CD4-positive, CD25-positive, alpha-beta regulatory T cell (primary cell): ENCODE measurements around the gene C16orf82. TPM values are rescaled to one million over a fixed set of nuclear protein-coding genes. Genes with fewer than 3 reads are reported as not detected.
A peak's percentile ranks its signal among the peaks of the same experiment; 100 is the strongest.

Source experiments
- ATAC-seq, 2 donors: fragments of 150-1000 bp; cut with Tn5 transposase; one replicate each; pipeline ENCODE4 v1.10.0; 2021; ENCODE audit warnings: low read depth in 2 of 2, moderate number of reproducible peaks in 2 of 2, moderate library complexity in 1 of 2
- DNase-seq, 3 donors: peaks; one replicate each; pipeline versions ENCODE4 v3.0.0 to v3.0.0-alpha.2; 2012 to 2022; ENCODE audit warnings: mixed read lengths in 1 of 3
- H3K27ac ChIP-seq: one replicate; pipeline ENCODE4 v1.7.0; 2013; ENCODE audit warnings: mild to moderate bottlenecking, low read length; ENCODE audit not compliant: insufficient read depth, poor library complexity, severe bottlenecking
- H3K27me3 ChIP-seq: one replicate; pipeline ENCODE4 v1.7.0; 2013; ENCODE audit warnings: low read length; ENCODE audit not compliant: control insufficient read depth, insufficient read depth
- H3K36me3 ChIP-seq: one replicate; pipeline ENCODE4 v1.7.0; 2013; ENCODE audit warnings: mild to moderate bottlenecking, low read length, moderate library complexity; ENCODE audit not compliant: control insufficient read depth, insufficient read depth
- H3K4me1 ChIP-seq: 2 replicates; pipeline ENCODE4 v1.7.0; 2013; ENCODE audit warnings: mild to moderate bottlenecking, low read length; ENCODE audit not compliant: insufficient read depth, control insufficient read depth, poor library complexity, severe bottlenecking
- H3K4me3 ChIP-seq: one replicate; pipeline ENCODE4 v1.7.0; 2013; ENCODE audit warnings: low read depth, mild to moderate bottlenecking, low read length, moderate library complexity
- H3K9me3 ChIP-seq, 2 experiments: 1 replicate in 1 of 2; 2 replicates in 1 of 2; pipeline ENCODE4 v1.7.0; 2013; ENCODE audit warnings: low read length in 2 of 2, mild to moderate bottlenecking in 1 of 2, moderate library complexity in 1 of 2; ENCODE audit not compliant: control insufficient read depth in 2 of 2
- H3K27ac Mint-ChIP-seq, 3 donors: one replicate each; pipeline ENCODE4 v1.8.0; 2020 to 2022; ENCODE audit warnings: mild to moderate bottlenecking in 3 of 3, mixed read lengths in 3 of 3, moderate library complexity in 2 of 3
- H3K27me3 Mint-ChIP-seq: one replicate; pipeline ENCODE4 v1.8.0; 2022; ENCODE audit warnings: mild to moderate bottlenecking, mixed read lengths
- H3K36me3 Mint-ChIP-seq: one replicate; pipeline ENCODE4 v1.8.0; 2020; ENCODE audit warnings: mixed read lengths
- H3K4me1 Mint-ChIP-seq, 4 donors: one replicate each; pipeline ENCODE4 v1.8.0; 2020 to 2022; ENCODE audit warnings: mixed read lengths in 4 of 4, mild to moderate bottlenecking in 1 of 4
- H3K4me3 Mint-ChIP-seq, 4 donors: one replicate each; pipeline ENCODE4 v1.8.0; 2020 to 2022; ENCODE audit warnings: mild to moderate bottlenecking in 4 of 4, mixed read lengths in 4 of 4, moderate library complexity in 3 of 4
- H3K9me3 Mint-ChIP-seq, 7 donors: one replicate each; pipeline ENCODE4 v1.8.0; 2020 to 2022; ENCODE audit warnings: mixed read lengths in 7 of 7, mild to moderate bottlenecking in 3 of 7, moderate library complexity in 2 of 7
- polyA plus RNA-seq, 4 donors: library from polyadenylated mRNA; unstranded; fragments of 300-500 nt; fragmentation: Illumina TruSeq; gene quantifications; one replicate each; pipeline ENCODE4 v1.2.3, GENCODE V29; 2021
- total RNA-seq: library from RNA; stranded (reverse); gene quantifications from one replicate; pipeline ENCODE4 v1.2.3, GENCODE V29; 2022

C16orf82 gene
- total and polyA plus RNA-seq, 5 donors from 2014 or later = not detected

- Mint-ChIP-seq H3K36me3 (no peaks in the 10 kb centered on the region), H3K4me1 (peaks cover 0 to 5% (median 0%) of the 10 kb centered on the region in 4 donors), H3K27me3 (peaks cover 3% of the 10 kb centered on the region), H3K27ac (no peak overlapping the region), H3K9me3 (peaks cover 0 to 2% (median 0%) of the 10 kb centered on the region in 7 donors), H3K4me3 (peak overlapping the region in 1 of 4 donors; percentile 70)
- DNase-seq (no peak), ATAC-seq (no peak)
- H3K4me1 ChIP-seq = peaks cover 12% of the 10 kb centered on the region
- no peak overlapping the region for H3K27ac ChIP-seq
- H3K9me3 ChIP-seq = peaks cover 0 to 2% of the 10 kb centered on the region in 2 experiments
- H3K4me3 ChIP-seq = no peak overlapping the region
- H3K27me3 ChIP-seq = no peaks in the 10 kb centered on the region
- no peaks in the 10 kb centered on the region for H3K36me3 ChIP-seq
These were observed 41.5 kb downstream of the C16orf82 start for GRCh38 chr16:27108051-27108770.

GRCh38 chr16:27108826-27109665 is 42.3 kb downstream of the C16orf82 start:
- DNase-seq (no peak), ATAC-seq (no peak)
- Histone ChIP-seq H3K4me1 (peaks cover 12% of the 10 kb centered on the region), H3K9me3 (no peaks in the 10 kb centered on the region), H3K27ac (no peak overlapping the region), H3K36me3 (no peaks in the 10 kb centered on the region), H3K27me3 (no peaks in the 10 kb centered on the region), H3K4me3 (peak overlapping the region; percentile 19)
- H3K27me3 Mint-ChIP-seq = peaks cover 4% of the 10 kb centered on the region
- H3K27ac Mint-ChIP-seq = no peak overlapping the region
- H3K36me3 Mint-ChIP-seq = no peaks in the 10 kb centered on the region
- peak overlapping the region in 3 of 4 donors; percentile 54 to 68 (median 57) for H3K4me3 Mint-ChIP-seq
- peaks cover 0 to 3% (median 0%) of the 10 kb centered on the region in 7 donors for H3K9me3 Mint-ChIP-seq
- H3K4me1 Mint-ChIP-seq = peaks cover 0 to 5% (median 0%) of the 10 kb centered on the region in 4 donors

- Histone ChIP-seq H3K27ac (no peak overlapping the region), H3K27me3 (no peaks in the 10 kb centered on the region), H3K4me3 (peak overlapping the region; percentile 19), H3K4me1 (peaks cover 12% of the 10 kb centered on the region), H3K9me3 (no peaks in the 10 kb centered on the region), H3K36me3 (no peaks in the 10 kb centered on the region)
- Mint-ChIP-seq H3K9me3 (peaks cover 0 to 5% (median 0%) of the 10 kb centered on the region in 7 donors), H3K4me3 (peak overlapping the region in 2 of 4 donors; percentile 57 to 68), H3K27ac (no peak overlapping the region), H3K36me3 (no peaks in the 10 kb centered on the region), H3K4me1 (peaks cover 0 to 5% (median 0%) of the 10 kb centered on the region in 4 donors), H3K27me3 (peaks cover 4% of the 10 kb centered on the region)
- ATAC-seq (peak; percentile 60 to 77), DNase-seq (peak; percentile 50 to 67 (median 51))
These were observed 43.2 kb downstream of the C16orf82 start for GRCh38 chr16:27109666-27110523.

GRCh38 chr16:27110524-27110896 is 43.8 kb downstream of the C16orf82 start:
- ATAC-seq = no peak
- Mint-ChIP-seq H3K4me1 (peaks cover 0 to 5% (median 0%) of the 10 kb centered on the region in 4 donors), H3K27me3 (peaks cover 7% of the 10 kb centered on the region), H3K36me3 (no peaks in the 10 kb centered on the region), H3K4me3 (peak overlapping the region in 1 of 4 donors; percentile 36), H3K9me3 (peaks cover 0 to 7% (median 0%) of the 10 kb centered on the region in 7 donors), H3K27ac (no peak overlapping the region)
- Histone ChIP-seq H3K27me3 (no peaks in the 10 kb centered on the region), H3K4me1 (peaks cover 12% of the 10 kb centered on the region), H3K27ac (no peak overlapping the region), H3K4me3 (no peak overlapping the region), H3K9me3 (no peaks in the 10 kb centered on the region), H3K36me3 (no peaks in the 10 kb centered on the region)
- DNase-seq = no peak

GRCh38 chr16:27111486-27111885 is 44.8 kb downstream of the C16orf82 start:
- no peak overlapping the region for H3K27ac ChIP-seq
- peaks cover 0 to 5% (median 0%) of the 10 kb centered on the region in 4 donors for H3K4me1 Mint-ChIP-seq
- peaks cover 12% of the 10 kb centered on the region for H3K4me1 ChIP-seq
- H3K27me3 ChIP-seq = no peaks in the 10 kb centered on the region
- H3K9me3 Mint-ChIP-seq = peaks cover 0 to 7% (median 2%) of the 10 kb centered on the region in 7 donors
- no peaks in the 10 kb centered on the region for H3K36me3 ChIP-seq
- no peak overlapping the region for H3K4me3 Mint-ChIP-seq
- H3K27ac Mint-ChIP-seq = no peak overlapping the region
- DNase-seq (no peak), ATAC-seq (no peak)
- H3K36me3 Mint-ChIP-seq = no peaks in the 10 kb centered on the region
- H3K9me3 ChIP-seq = no peaks in the 10 kb centered on the region
- H3K27me3 Mint-ChIP-seq = peaks cover 8% of the 10 kb centered on the region
- H3K4me3 ChIP-seq = no peak overlapping the region

GRCh38 chr16:27112093-27112811 is 45.5 kb downstream of the C16orf82 start:
- no peak for DNase-seq
- Mint-ChIP-seq H3K4me3 (peak overlapping the region in 1 of 4 donors; percentile 53), H3K9me3 (peaks cover 0 to 7% (median 2%) of the 10 kb centered on the region in 7 donors), H3K36me3 (no peaks in the 10 kb centered on the region), H3K27ac (peak overlapping the region in 1 of 3 donors; percentile 44), H3K27me3 (peaks cover 8% of the 10 kb centered on the region), H3K4me1 (peaks cover 0 to 5% (median 0%) of the 10 kb centered on the region in 4 donors)
- Histone ChIP-seq H3K36me3 (no peaks in the 10 kb centered on the region), H3K27me3 (no peaks in the 10 kb centered on the region), H3K4me1 (peaks cover 12% of the 10 kb centered on the region), H3K27ac (no peak overlapping the region), H3K9me3 (no peaks in the 10 kb centered on the region), H3K4me3 (no peak overlapping the region)
- ATAC-seq = no peak
